Activated CD4-positive, alpha-beta T cell treated with anti-CD3 and anti-CD28 coated beads for 36 hours (primary cell): Measurements from ENCODE around the gene TRIM8. TPM values are rescaled to one million over a fixed set of nuclear protein-coding genes. Genes with fewer than 3 reads are reported as not detected.
A peak's percentile ranks its signal among the peaks of the same experiment; 100 is the strongest.

Experiments used
- ATAC-seq: fragments of 200-7000 bp; cut with Tn5 transposase; one replicate; pipeline ENCODE4 v1.10.0; 2021; ENCODE audit warnings: mild to moderate bottlenecking, moderate library complexity
- CTCF ChIA-PET: fragments of 350-600 bp; sonication (Branson Sonifier 250); formaldehyde crosslinking; loops from one replicate; lab custom pipeline; 2021; ENCODE audit warnings: antibody characterized with exemption; lab: Charles Lee
- POLR2A ChIA-PET: fragments of 350-600 bp; sonication (Branson Sonifier 250); formaldehyde crosslinking; loops from one replicate; lab custom pipeline; 2021; ENCODE audit warnings: antibody characterized with exemption, inconsistent platforms; lab: Charles Lee
- DNase-seq: peaks from one replicate; pipeline ENCODE4 v3.0.0-alpha.2; 2020
- H3K27ac Mint-ChIP-seq: one replicate; pipeline ENCODE4 v1.8.0; 2021; ENCODE audit warnings: mixed read lengths
- H3K27me3 Mint-ChIP-seq: one replicate; pipeline ENCODE4 v1.8.0; 2021; ENCODE audit warnings: mixed read lengths
- H3K36me3 Mint-ChIP-seq: one replicate; pipeline ENCODE4 v1.8.0; 2021; ENCODE audit warnings: low read depth, mixed read lengths
- H3K4me1 Mint-ChIP-seq: one replicate; pipeline ENCODE4 v1.8.0; 2021; ENCODE audit warnings: mixed read lengths
- H3K4me3 Mint-ChIP-seq: one replicate; pipeline ENCODE4 v1.8.0; 2021; ENCODE audit warnings: mild to moderate bottlenecking, moderate library complexity, mixed read lengths
- H3K9me3 Mint-ChIP-seq: one replicate; pipeline ENCODE4 v1.8.0; 2021; ENCODE audit warnings: low read depth, mixed read lengths
- intact Hi-C, 2 experiments: fragments of 100-400 bp; cut with DNase I in 1 of 2; cut with micrococcal nuclease in 1 of 2; formaldehyde crosslinking; loops; one replicate each; pipeline versions ENCODE4 v1.14.2 to v1.15.1; 2022 to 2024; cut with DNase I, micrococcal nuclease
- total RNA-seq, 2 experiments: library from RNA; stranded (reverse); gene quantifications; one replicate each; pipeline ENCODE4 v1.2.3, GENCODE V29; 2021

TRIM8 gene
- total RNA-seq, 2 experiments from 2014 or later: 37.8 to 39.1 TPM

DNA sequence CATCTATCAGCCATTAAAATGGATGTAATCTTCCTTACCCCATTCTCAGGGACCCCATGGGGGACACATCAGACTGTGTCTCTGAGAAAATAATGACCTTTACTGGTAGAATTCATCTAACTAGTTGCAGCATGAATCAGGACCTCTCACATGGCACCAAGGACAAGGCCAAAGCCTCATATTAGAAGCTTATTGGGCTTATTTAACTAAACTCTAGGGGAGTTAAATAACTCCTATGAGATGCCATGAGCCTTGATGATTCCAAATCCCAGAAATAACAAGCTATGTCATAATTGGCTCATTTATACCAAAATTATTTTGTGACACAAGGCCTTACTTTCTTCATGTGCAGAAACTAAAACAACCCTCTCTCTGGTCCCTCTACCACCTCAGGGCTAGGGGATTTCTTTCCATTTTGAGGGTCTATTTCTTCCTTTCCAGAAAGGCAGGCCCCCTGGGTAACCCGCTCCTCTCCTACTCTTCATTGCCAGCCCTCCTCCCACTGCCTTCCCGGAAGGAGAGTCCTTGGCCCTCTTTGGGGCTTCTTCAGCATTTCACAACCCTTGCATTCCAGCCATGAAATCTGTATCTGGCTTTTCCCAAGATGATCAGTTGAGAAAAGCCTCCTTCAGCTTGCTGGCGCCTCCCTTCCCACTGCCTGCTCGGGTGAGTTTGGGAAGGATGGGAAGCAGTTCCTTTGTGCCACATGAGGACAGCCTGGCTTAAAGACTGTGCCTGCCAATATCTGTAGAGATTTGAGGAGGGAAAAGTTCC is 41.8 kb upstream of the TRIM8 start:
- no peaks in the 10 kb centered on the region for H3K9me3 Mint-ChIP-seq

DNA sequence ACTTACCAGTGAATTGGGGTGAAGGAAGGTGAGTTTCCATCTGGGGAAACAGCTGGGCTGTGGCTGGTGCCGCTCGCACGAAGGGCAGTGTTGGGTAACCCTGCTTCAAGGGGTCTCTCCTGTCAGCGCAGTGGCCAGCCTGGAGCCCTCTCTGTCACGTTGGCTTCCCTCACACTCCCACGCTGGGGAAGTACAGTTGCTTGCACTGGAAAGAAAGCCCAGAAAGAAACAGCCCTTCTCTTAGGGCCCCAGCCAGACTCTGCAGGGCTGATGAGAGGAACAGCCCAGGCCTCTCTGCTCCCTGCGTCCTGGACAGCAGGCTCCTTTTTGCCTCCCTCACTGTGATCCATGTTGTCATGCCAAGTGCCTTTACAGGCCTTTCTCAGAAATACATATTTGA is 40.3 kb upstream of the TRIM8 start:
- no peak overlapping the region for H3K4me3 Mint-ChIP-seq
- H3K4me1 Mint-ChIP-seq: peaks cover 6% of the 10 kb centered on the region
- ATAC-seq (no peak), DNase-seq (no peak)
- ChIA-PET CTCF (interaction anchor here (0.6 to 1.4 kb wide), 2 partner anchors 17 to 332 kb away, joined by 3 to 6 read pairs; no protein-coding TSS in a partner anchor), POLR2A (no interaction called here)
- intact Hi-C loops: no loop called here
- H3K36me3 Mint-ChIP-seq: peaks cover 2% of the 10 kb centered on the region
- no peak overlapping the region for H3K27ac Mint-ChIP-seq
- H3K9me3 Mint-ChIP-seq: no peaks in the 10 kb centered on the region
- H3K27me3 Mint-ChIP-seq: no peaks in the 10 kb centered on the region

More for the DNA sequence above, 41.8 kb upstream of the TRIM8 start:
- no peak overlapping the region for H3K27ac Mint-ChIP-seq
- ChIA-PET POLR2A (no interaction called here), CTCF (interaction anchor here (0.8 to 1.6 kb wide), 7 partner anchors 9 to 98 kb away, joined by 3 to 6 read pairs (median 3); partner anchors contain the start of gene SUFU)
- no peak overlapping the region for H3K4me3 Mint-ChIP-seq
- intact Hi-C loops: no loop called here
- no peaks in the 10 kb centered on the region for H3K27me3 Mint-ChIP-seq
- DNase-seq: no peak
- peaks cover 2% of the 10 kb centered on the region for H3K4me1 Mint-ChIP-seq
- H3K36me3 Mint-ChIP-seq: peaks cover 4% of the 10 kb centered on the region
- no peak for ATAC-seq

- CTCF ChIA-PET: interaction anchor here (0.6 kb wide), 1 partner anchor 125 kb away, joined by 4 read pairs; no protein-coding TSS in a partner anchor
- H3K27me3 Mint-ChIP-seq: no peaks in the 10 kb centered on the region
- H3K27ac Mint-ChIP-seq: no peak overlapping the region
- peak; percentile 30 for ATAC-seq
- H3K36me3 Mint-ChIP-seq: peaks cover under 1% of the 10 kb centered on the region
- peaks cover 9% of the 10 kb centered on the region for H3K4me1 Mint-ChIP-seq
- no peak overlapping the region for H3K4me3 Mint-ChIP-seq
- intact Hi-C loops: no loop called here
- no peaks in the 10 kb centered on the region for H3K9me3 Mint-ChIP-seq
- no peak for DNase-seq
- POLR2A ChIA-PET: interaction anchor here (0.6 kb wide), 1 partner anchor 331 kb away, joined by 3 read pairs; no protein-coding TSS in a partner anchor
Observed at GRCh38 chr10:102604439-102604841, 39.8 kb upstream of the TRIM8 start.

GRCh38 chr10:102605712-102606111 is 38.6 kb upstream of the TRIM8 start:
- Mint-ChIP-seq H3K4me3 (no peak overlapping the region), H3K9me3 (no peaks in the 10 kb centered on the region), H3K36me3 (no peaks in the 10 kb centered on the region), H3K27me3 (no peaks in the 10 kb centered on the region), H3K27ac (no peak overlapping the region), H3K4me1 (peaks cover 16% of the 10 kb centered on the region)
- ATAC-seq (no peak), DNase-seq (no peak)
- ChIA-PET POLR2A (no interaction called here), CTCF (interaction anchor here (1.5 kb wide), 1 partner anchor 22 kb away, joined by 4 read pairs; no protein-coding TSS in a partner anchor)
- intact Hi-C loops: no loop called here

- Mint-ChIP-seq H3K27me3 (no peaks in the 10 kb centered on the region), H3K27ac (peak overlapping the region; percentile 52), H3K9me3 (no peaks in the 10 kb centered on the region), H3K4me3 (no peak overlapping the region), H3K36me3 (no peaks in the 10 kb centered on the region), H3K4me1 (peaks cover 39% of the 10 kb centered on the region)
- ChIA-PET POLR2A (no interaction called here), CTCF (interaction anchor here (0.7 kb wide), 1 partner anchor 76 kb away, joined by 3 read pairs; no protein-coding TSS in a partner anchor)
- no peak for ATAC-seq
- DNase-seq: no peak
- intact Hi-C loops: no loop called here
Observed at GRCh38 chr10:102608487-102608886, 35.8 kb upstream of the TRIM8 start.

DNA sequence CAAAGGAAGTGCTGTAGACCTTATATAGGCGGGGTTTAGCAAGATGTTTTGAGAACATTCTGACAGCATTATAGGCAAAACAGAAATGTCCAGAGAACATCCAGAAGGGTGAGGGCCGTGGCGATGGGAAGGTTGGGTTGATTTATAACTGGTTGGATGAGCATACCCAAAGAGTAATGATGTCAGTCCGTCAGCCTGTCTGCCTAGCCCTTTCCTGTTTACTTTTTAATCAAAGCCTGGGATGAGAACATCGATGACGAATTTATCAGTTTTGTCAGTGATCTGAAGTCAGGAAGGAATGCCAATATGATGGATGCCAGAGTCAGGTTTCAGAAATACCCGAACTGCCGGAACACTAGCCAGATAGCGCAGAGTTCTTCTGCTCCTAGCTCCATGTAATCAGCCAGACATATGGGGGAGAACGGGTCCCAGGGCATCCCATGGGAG is 33.8 kb upstream of the TRIM8 start:
- Mint-ChIP-seq H3K27ac (peak overlapping the region; percentile 3), H3K27me3 (no peaks in the 10 kb centered on the region), H3K4me1 (peaks cover 37% of the 10 kb centered on the region), H3K9me3 (no peaks in the 10 kb centered on the region), H3K4me3 (no peak overlapping the region), H3K36me3 (no peaks in the 10 kb centered on the region)
- intact Hi-C loops: no loop called here
- ATAC-seq (no peak), DNase-seq (no peak)
- POLR2A ChIA-PET: interaction anchor here (0.6 kb wide), 1 partner anchor 553 kb away, joined by 3 read pairs; no protein-coding TSS in a partner anchor
- CTCF ChIA-PET: interaction anchor here (1.3 to 2.1 kb wide), 4 partner anchors 9 to 106 kb away, joined by 3 to 7 read pairs (median 5); no protein-coding TSS in a partner anchor

DNA sequence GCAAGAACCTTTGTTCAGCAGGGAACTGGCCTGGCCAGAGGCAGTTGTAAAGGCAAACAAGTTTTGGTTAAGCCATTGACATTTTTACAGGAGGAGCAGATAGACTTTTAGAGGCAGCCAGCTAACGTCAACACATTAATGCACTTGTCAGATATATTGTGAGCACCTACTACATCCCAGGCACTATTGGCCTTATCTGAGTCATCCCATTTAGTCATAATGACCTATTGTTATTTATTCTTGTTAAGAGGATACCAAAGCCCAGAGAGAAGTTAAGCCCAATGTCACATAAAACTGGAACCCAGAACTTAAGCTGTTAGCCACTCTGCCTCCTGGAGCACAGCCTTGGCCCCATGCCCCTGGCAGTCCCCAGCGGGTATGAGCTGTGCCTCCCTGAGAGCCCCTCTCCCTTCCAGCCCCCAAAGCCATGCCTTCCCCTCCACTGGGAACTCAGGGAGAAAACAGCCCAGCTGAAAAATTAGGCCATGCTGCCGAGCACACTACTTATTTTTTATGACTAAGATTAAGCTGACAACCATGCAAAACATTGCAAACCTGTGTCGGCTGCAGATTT is 32.7 kb upstream of the TRIM8 start:
- POLR2A ChIA-PET: interaction anchor here (0.6 kb wide), 1 partner anchor 370 kb away, joined by 3 read pairs; the partner anchor contains the start of gene PITX3
- Mint-ChIP-seq H3K27ac (peak overlapping the region; percentile 55), H3K4me1 (peaks cover 37% of the 10 kb centered on the region), H3K36me3 (no peaks in the 10 kb centered on the region), H3K9me3 (no peaks in the 10 kb centered on the region), H3K4me3 (no peak overlapping the region), H3K27me3 (no peaks in the 10 kb centered on the region)
- ATAC-seq (peak; percentile 24), DNase-seq (no peak)
- intact Hi-C loops: no loop called here
- CTCF ChIA-PET: interaction anchor here (1.0 to 2.1 kb wide), 6 partner anchors 10 to 380 kb away, joined by 3 to 7 read pairs (median 4); no protein-coding TSS in a partner anchor

- H3K9me3 Mint-ChIP-seq: no peaks in the 10 kb centered on the region
- peak overlapping the region; percentile 88 for H3K27ac Mint-ChIP-seq
- POLR2A ChIA-PET: no interaction called here
- CTCF ChIA-PET: interaction anchor here (0.6 to 1.3 kb wide), 3 partner anchors 18 to 220 kb away, joined by 3 to 4 read pairs (median 3); no protein-coding TSS in a partner anchor
- H3K4me1 Mint-ChIP-seq: peaks cover 37% of the 10 kb centered on the region
- H3K4me3 Mint-ChIP-seq: no peak overlapping the region
- DNase-seq (peak; percentile 57), ATAC-seq (peak; percentile 73)
- intact Hi-C loops: no loop called here
- H3K36me3 Mint-ChIP-seq: peaks cover 3% of the 10 kb centered on the region
- H3K27me3 Mint-ChIP-seq: no peaks in the 10 kb centered on the region
Observed at GRCh38 chr10:102612964-102613275, 31.4 kb upstream of the TRIM8 start.

DNA sequence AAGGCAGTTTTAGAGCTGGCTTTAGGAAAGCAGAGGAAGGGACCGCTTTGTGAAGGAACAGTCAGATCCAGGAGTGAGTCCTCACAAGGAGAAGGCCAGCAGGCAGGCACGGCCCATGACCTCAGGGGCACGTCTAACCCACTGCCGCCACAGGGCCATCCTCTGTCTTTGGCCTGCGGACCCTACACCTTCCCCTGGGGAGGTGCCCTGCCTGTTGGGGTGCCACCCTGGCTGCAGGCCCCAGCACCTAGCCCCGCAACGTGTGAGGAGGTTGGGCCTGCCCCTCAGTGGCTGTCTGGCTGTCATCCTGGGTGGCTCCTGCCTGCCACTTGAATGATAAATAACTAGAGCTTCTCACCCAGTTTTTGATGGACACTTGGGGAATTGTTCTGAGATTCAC is 31.0 kb upstream of the TRIM8 start:
- intact Hi-C loops: no loop called here
- CTCF ChIA-PET: interaction anchor here (0.6 to 2.0 kb wide), 3 partner anchors 11 to 225 kb away, joined by 3 to 5 read pairs (median 3); no protein-coding TSS in a partner anchor
- H3K4me1 Mint-ChIP-seq: peaks cover 34% of the 10 kb centered on the region
- no peak overlapping the region for H3K4me3 Mint-ChIP-seq
- H3K27ac Mint-ChIP-seq: peak overlapping the region; percentile 88
- H3K9me3 Mint-ChIP-seq: no peaks in the 10 kb centered on the region
- no peaks in the 10 kb centered on the region for H3K27me3 Mint-ChIP-seq
- POLR2A ChIA-PET: no interaction called here
- DNase-seq (no peak), ATAC-seq (peak; percentile 8)
- H3K36me3 Mint-ChIP-seq: peaks cover 3% of the 10 kb centered on the region

- CTCF ChIA-PET: interaction anchor here (0.6 to 2.0 kb wide), 3 partner anchors 10 to 225 kb away, joined by 3 to 5 read pairs (median 3); no protein-coding TSS in a partner anchor
- H3K36me3 Mint-ChIP-seq: peaks cover 3% of the 10 kb centered on the region
- no peak overlapping the region for H3K27ac Mint-ChIP-seq
- H3K4me3 Mint-ChIP-seq: no peak overlapping the region
- DNase-seq (no peak), ATAC-seq (no peak)
- no peaks in the 10 kb centered on the region for H3K9me3 Mint-ChIP-seq
- intact Hi-C loops: no loop called here
- H3K27me3 Mint-ChIP-seq: no peaks in the 10 kb centered on the region
- POLR2A ChIA-PET: no interaction called here
- H3K4me1 Mint-ChIP-seq: peaks cover 34% of the 10 kb centered on the region
Observed at GRCh38 chr10:102613785-102614184, 30.5 kb upstream of the TRIM8 start.

DNA sequence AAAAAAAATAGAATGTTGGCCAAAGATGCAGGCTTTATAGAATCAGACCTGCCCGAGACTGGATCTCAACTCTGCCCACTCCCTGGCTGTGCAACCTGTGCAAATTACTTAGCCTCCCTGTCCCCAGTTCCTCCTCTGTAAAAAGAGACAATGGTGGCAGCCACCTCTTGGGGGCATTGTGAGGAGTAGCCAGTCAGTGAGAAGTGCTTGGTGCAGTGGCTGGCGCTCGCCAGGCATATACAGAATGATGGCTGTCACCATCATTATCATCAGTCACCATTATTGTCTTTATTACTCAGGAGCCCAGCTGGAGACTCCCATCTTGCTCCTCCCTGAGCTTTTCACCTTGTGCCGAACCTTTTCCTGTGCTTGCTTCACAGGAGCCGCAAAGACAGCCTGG is 29.4 kb upstream of the TRIM8 start:
- Mint-ChIP-seq H3K36me3 (peaks cover 3% of the 10 kb centered on the region), H3K4me1 (peaks cover 28% of the 10 kb centered on the region), H3K4me3 (no peak overlapping the region), H3K27ac (no peak overlapping the region), H3K27me3 (no peaks in the 10 kb centered on the region), H3K9me3 (no peaks in the 10 kb centered on the region)
- ChIA-PET CTCF (interaction anchor here (1.2 to 2.0 kb wide), 4 partner anchors 9 to 98 kb away, joined by 3 to 6 read pairs (median 5); no protein-coding TSS in a partner anchor), POLR2A (interaction anchor here (1.1 kb wide), 1 partner anchor 17 kb away, joined by 6 read pairs; no protein-coding TSS in a partner anchor)
- DNase-seq (no peak), ATAC-seq (no peak)
- intact Hi-C loops: no loop called here
